NB4 (cell line): Measurements from ENCODE around the gene TSEN34.
"Not testable (repeated sequence)": the region's sequence is repeated elsewhere in the genome, so short reads cannot be mapped to it uniquely, and the experiment has no call there.

Experiments
- CTCF ChIP-seq: IDR thresholded peaks from one replicate; pipeline ENCODE4 v1.5.1; 2012; ENCODE audit warnings: low read depth, low read length
- MYC ChIP-seq: IDR thresholded peaks from 2 replicates; pipeline ENCODE4 v1.6.1; 2011; ENCODE audit warnings: low read depth, low read length
- POLR2A ChIP-seq: IDR thresholded peaks from 2 replicates; pipeline ENCODE4 v1.6.1; 2011; ENCODE audit warnings: mild to moderate bottlenecking; ENCODE audit not compliant: insufficient read length; ENCODE audit errors: extremely low read depth

- not testable (repeated sequence) for TF ChIP-seq CTCF, POLR2A, MYC
These were observed 23.6 kb downstream of the TSEN34 start for GRCh38 chr19:54214734-54215133.
